NCI-H345 (cell line): Measurements from ENCODE around the gene DIP2C.
A peak's percentile ranks its signal among the peaks of the same experiment; 100 is the strongest.
"Not testable (repeated sequence)": the region's sequence is repeated elsewhere in the genome, so short reads cannot be mapped to it uniquely, and the experiment has no call there.

Experiments
- DNase-seq: peaks from one replicate; lab custom pipeline; 2025; lab: John Stamatoyannopoulos, UW

DIP2C gene

GRCh38 chr10:659688-660141 lies 29.8 kb downstream of the DIP2C start:
- DNase-seq, result no peak

DNA sequence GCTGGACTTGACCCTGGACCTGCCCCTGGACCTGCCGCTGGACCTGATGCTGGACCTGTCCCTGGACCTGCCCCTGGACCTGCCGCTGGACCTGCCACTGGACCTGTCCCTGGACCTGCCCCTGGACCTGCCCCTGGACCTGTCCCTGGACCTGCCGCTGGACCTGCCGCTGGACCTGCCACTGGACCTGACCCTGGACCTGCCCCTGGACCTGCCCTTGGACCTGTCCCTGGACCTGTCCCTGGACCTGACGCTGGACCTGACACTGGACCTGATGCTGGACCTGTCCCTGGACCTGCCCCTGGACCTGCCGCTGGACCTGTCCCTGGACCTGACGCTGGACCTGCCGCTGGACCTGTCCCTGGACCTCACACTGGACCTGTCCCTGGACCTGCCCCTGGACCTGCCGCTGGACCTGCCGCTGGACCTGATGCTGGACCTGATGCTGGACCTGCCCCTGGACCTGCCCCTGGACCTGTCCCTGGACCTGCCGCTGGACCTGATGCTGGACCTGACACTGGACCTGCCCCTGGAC lies 31.6 kb downstream of the DIP2C start:
- DNase-seq, result not testable (repeated sequence)

GRCh38 chr10:656883-657282 lies 32.6 kb downstream of the DIP2C start:
- no peak for DNase-seq

DNA sequence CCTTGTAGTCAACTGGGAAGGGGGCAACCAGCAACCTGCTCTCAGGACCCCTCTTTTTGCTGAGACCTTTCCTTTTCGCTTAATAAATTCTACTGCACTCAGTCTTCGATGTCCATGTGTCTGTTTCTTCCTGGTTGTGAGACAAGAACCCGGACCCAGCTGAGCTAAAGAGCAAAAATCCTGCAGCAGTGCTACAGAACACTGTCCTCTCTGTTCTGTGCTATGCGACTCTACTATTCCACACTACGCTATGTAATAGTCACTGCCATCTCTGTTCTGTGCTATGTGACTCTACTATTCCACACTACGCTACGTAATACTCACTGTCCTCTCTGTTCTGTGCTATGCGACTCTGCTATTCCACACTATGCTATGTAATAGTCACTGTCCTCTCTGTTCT lies 34.3 kb downstream of the DIP2C start:
- no peak for DNase-seq

DNA sequence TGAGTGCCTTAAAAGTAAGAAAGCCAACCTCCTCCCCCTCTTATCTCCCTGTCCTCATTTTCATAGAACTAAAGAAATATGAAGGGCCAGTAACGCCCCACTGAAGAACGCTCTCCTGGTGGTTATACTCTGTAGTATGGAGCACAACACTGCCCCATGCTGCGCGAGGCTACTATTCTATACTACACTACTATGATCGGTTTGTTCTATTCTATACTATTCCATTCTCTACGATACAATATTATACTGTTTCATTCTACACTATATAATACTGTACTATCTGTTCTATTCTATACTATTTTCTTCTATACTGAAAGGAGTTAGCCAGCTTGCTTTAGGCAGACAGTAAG lies 34.8 kb downstream of the DIP2C start:
- no peak for DNase-seq

DNA sequence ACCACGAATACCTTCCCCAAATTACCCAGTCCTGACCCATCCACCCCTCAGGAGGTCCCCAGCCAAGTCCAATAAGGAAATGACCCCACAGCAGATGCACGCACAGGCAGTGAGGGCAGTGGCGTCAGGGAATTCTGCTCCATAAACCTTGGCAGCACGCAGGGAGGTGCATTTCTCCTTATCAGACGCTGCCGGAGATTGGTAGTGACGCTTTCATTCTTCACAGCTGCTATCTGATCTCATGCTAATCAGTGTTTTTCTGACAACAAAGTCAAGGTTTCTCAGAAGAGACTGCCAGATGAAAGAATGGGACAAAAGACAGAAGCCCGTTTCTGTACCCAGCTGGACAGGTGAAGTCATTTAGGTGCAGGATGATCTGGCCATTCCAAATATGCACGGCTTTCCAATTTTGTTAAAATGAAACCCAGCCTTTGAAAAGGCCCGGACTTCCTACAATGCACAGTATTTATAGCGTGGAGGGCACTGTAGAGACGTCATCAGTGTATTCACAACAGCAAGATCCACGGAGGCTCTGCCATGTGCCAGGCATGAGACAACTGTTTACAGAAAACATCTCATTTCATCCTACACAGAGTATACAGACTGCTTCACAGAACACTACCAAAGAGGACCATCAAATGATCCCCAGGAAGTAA lies 35.3 kb downstream of the DIP2C start:
- no peak for DNase-seq

DNA sequence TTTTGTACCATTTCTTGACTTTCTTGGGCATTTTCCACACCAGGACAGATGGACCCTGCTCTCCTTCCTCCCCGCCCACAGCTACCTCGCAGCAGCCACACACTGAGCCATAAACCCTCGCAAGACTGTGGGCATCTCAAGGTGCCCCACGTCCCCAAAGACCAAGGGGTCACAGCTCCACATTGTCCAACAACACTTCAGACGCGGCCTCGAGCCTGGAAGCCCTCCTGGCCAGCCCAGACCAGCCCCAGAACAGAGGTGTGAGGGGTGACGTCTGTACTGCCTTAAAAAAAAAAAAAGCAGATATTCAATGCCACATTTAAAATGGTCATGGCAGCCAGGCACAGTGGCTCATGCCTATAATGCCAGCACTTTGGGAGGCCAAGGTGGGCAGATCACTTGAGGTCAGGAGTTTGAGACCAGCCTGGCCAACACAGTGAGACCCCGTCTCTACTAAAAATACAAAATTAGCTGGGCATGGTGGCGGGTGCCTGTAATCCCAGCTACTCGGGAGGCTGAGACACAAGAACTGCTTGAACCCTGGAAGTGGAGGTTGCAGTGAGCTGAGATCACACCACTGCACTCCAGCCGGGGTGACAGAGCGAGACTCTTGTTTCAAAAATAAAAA lies 36.5 kb downstream of the DIP2C start:
- DNase-seq, result not testable (repeated sequence)

- no peak for DNase-seq
Measured at GRCh38 chr10:652233-652632, 37.2 kb downstream of the DIP2C start.

- DNase-seq, result no peak
Measured at GRCh38 chr10:651692-652091, 37.8 kb downstream of the DIP2C start.

GRCh38 chr10:650886-651615 lies 38.4 kb downstream of the DIP2C start:
- no peak for DNase-seq

- DNase-seq, result no peak
Measured at GRCh38 chr10:650441-650851, 39.0 kb downstream of the DIP2C start.

DNA sequence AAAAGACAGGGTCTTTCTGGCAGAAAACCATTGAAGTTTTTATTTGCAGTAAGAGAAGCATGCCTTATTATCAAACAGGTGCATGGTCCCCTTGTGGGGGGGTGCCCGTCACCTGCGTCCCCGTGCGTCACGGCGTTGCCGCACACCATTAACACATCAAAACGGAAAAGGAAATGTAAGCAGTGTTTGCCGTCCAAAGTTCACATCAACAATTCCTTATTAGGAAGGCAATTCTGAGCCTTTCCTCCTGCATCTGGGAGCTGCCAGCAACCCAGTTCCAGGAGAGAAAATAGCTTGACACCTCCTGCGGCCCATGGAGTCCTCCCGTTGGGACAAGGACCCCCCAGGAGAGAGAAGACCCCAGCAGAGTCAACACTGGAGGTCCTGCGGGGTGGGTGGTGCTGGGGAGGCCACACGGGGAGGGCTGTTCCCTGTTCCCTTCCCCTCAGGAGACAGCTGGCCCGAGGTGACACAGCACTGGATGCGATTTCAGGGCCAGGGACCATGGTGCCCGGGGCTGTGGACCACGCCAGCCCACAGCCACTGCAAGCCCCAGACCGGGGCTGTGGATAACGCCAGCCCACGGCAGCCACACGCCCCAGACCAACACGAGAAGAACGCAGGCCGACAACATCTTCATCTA lies 39.5 kb downstream of the DIP2C start:
- DNase-seq, result peak; percentile 69

- no peak for DNase-seq
Measured at GRCh38 chr10:649445-649797, 40.0 kb downstream of the DIP2C start.

GRCh38 chr10:647019-647418 lies 42.4 kb downstream of the DIP2C start:
- not testable (repeated sequence) for DNase-seq

- no peak for DNase-seq
Measured at GRCh38 chr10:646118-646524, 43.3 kb downstream of the DIP2C start.

- no peak for DNase-seq
Measured at GRCh38 chr10:644943-645334, 44.5 kb downstream of the DIP2C start.

- no peak for DNase-seq
Measured at GRCh38 chr10:644076-644942, 45.2 kb downstream of the DIP2C start.

DNA sequence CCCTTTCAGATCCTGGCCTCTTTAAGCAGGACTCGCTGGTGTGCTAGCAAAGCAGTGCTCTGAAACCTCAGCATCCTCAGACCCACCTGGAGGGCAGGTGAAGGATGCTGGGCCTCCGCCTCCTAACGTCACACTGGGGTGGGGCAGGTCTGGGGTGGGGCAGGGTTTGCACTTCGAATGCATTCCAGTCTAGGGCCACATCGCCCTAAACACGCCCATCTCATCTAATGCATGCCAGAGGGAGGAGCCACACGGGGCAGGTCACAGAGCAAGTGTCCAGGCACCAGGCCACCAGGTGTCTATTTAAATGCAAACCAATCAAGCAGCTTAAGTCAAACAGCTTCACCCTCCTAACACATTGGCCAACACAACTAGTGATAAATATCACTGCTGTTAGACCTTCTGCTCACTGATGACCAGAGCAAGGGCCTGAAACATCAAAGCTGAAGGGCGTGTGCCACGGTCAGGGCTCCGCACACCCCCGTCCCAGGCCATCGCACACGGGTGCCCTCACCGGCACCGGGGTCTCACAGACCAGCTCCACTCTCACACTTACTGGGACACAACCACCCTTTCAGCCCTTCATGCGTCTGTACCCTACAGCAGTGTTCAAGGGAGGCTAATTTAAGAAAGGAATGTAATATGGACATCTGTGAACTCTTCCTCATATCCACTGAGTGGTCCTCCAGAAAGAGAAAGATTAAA lies 47.1 kb downstream of the DIP2C start:
- no peak for DNase-seq

- DNase-seq, result no peak
Measured at GRCh38 chr10:641149-642010, 48.1 kb downstream of the DIP2C start.

DNA sequence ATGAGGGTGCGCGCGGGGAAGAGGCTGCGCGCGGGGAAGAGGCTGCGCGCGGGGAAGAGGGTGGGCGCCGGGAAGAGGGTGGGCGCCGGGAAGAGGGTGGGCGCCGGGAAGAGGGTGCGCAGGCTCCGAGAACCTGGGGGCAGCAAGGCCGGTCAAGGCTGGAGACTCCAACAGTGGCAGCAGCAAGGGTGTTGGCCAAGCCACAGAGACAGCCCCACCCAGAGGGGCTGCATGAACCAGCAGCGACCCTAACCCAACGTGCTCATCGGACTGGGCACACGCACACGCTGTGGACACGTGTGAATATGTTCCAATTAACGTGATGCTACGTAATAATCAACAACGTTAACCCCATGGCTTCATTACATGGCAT lies 48.8 kb downstream of the DIP2C start:
- DNase-seq, result no peak
